Measurements from ENCODE around the gene SV2C.
"Not testable (repeated sequence)": the region's sequence is repeated elsewhere in the genome, so short reads cannot be mapped to it uniquely, and the experiment has no call there.

Gene SV2C, protein sequence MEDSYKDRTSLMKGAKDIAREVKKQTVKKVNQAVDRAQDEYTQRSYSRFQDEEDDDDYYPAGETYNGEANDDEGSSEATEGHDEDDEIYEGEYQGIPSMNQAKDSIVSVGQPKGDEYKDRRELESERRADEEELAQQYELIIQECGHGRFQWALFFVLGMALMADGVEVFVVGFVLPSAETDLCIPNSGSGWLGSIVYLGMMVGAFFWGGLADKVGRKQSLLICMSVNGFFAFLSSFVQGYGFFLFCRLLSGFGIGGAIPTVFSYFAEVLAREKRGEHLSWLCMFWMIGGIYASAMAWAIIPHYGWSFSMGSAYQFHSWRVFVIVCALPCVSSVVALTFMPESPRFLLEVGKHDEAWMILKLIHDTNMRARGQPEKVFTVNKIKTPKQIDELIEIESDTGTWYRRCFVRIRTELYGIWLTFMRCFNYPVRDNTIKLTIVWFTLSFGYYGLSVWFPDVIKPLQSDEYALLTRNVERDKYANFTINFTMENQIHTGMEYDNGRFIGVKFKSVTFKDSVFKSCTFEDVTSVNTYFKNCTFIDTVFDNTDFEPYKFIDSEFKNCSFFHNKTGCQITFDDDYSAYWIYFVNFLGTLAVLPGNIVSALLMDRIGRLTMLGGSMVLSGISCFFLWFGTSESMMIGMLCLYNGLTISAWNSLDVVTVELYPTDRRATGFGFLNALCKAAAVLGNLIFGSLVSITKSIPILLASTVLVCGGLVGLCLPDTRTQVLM

DNA sequence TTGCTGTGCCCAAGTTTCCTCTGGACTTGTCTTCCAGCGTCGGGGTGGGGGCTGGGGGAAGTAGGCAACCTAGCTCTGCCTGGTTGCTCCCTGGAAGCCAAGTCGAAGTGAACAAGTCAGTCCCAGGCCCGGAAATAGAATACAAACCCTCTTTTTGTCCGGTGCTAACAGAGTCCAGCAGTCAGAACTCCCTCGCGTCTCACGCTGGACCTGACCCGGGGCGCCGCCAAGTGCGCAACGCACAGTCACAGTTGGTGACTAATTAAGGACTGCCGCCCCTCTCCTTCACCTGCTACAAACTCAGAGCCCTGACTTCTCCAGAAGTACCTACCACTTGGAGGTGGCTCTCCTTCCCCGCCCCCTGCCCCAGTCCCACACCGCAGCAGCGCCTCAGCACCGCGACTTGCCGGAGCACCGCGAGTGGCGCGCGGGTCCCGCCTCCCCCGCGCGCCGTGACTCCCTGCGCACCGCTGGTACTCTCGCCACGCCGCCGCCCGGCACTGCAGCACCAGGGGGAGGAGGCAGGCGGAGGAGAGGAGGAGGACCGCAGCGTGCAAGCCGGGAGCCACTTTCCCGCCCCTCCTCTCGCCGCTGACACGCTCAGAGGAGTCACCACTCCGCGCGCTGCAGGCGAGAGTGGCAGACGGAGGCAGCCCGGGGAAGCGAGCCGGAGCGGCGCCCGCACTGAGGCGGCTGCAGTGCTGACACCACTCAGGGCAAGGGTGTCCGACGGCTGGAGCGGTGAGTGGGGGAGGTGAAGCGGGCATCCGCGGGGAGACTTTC is at the start of gene SV2C:
SV2C (plus strand) TSS at position 612 of the 783 bp plus-strand sequence. CDS start 48,368 bp downstream, outside the sequence.
- peak; percentile 57 for DNase-seq

DNA sequence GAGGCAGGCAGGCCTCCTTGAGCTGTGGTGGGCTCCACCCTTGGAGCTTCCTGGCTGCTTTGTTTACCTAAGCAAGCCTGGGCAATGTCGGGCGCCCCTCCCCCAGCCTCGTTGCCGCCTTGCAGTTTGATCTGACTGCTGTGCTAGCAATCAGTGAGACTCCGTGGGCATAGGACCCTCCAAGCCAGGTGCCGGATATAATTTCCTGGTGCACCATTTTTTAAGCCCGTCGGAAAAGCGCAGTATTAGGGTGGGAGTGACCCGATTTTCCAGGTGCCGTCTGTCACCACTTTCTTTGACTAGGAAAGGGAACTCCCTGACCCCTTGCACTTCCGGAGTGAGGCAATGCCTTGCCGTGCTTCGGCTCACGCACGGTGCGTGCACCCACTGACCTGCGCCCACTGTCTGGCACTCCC is 45.4 kb upstream of the SV2C start:
- not testable (repeated sequence) for DNase-seq

DNA sequence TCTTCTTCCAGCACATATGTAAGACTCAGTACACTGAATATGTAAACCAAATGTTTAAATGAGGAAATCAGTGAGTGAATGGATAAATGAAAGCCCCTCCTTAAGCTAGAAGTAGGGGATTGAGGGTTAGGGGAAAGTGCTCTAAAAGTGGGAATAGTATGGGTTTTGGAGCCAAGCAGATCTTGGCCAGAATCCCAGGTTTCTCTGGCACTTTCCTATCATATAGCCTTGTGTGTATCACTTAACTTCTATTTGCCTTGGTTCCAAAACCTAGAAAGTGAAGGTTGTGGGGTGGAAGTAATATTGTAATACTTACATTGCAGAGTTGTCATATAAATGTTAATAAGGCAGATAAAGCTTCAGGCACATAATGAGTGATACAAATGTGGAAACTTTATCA is 45.0 kb upstream of the SV2C start:
- no peak for DNase-seq

DNA sequence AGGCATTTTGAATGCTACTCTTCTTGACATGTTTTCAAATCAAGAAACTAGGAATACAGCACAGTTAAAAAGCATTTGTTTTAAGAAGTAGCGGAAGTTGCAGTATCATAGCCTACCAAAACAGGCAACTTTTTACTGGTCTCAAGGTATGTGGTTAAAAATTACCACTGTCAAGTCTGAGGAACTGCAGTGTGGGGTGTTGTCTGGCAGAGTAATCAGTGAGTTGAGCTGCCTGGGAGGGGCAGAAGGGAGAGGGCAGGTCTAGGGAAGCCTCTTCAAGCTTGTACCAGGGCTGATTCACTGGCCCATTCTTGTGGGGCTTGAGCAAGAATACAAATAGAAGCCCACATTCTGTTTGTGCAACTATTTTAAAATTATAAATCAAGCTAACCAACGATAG is 42.4 kb upstream of the SV2C start:
- DNase-seq: no peak

DNA sequence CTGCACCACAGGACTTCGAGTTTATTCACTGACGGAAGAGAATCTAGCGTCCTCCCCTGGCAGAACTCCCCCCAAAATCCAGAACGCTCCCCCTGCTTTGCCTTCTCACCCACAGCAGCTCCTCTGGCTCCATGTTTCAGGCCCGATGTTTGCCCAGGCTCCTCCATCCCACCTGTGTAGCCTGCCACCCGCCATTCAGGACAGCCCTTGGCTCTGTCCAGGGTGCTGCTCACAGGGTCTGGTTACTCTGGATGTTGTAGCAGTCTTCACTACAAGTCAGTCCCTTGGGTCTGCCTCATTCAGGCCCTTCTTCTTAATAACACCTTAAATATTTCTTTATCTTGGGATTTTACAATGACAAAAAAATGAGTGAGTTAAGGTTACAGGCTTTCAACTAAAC is 41.3 kb upstream of the SV2C start:
- no peak for DNase-seq

DNA sequence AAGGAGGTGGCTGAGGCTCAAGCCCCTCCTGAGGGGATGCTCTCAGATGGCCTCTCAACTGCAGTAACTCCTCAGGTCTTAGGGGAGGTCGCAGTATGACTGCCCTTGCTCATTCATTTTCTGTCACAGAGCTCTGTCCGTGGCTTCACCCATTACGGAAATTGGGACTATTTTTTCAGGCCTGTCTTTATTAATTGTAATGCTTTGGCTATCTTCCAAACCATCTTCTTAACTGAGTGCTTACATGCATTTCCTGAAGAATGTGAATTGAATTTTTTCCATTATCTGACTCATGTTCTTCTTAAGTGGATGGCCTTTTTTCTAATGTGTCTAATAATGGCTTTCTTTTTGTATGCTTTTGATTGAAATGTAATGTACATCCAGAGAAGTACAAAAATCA is 36.4 kb upstream of the SV2C start:
- no peak for DNase-seq

DNA sequence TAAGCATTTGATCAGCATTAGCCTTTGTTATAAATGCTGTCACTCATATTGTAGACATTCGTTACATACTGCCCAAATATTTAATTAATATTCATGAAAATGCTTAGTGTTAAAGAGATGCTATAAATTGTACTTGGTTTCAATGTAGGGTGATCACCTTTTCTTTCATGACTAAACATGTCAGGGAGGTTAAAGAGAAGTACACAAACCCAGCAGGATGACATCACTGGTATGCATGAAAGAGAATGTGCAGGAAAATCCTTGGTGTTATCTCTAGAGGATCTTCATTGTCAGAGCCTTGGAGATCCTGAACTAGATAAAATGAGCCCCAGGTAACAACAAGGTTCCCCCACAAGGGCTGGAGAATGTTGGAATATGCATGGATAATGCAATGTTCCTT is 33.0 kb upstream of the SV2C start:
- no peak for DNase-seq

DNA sequence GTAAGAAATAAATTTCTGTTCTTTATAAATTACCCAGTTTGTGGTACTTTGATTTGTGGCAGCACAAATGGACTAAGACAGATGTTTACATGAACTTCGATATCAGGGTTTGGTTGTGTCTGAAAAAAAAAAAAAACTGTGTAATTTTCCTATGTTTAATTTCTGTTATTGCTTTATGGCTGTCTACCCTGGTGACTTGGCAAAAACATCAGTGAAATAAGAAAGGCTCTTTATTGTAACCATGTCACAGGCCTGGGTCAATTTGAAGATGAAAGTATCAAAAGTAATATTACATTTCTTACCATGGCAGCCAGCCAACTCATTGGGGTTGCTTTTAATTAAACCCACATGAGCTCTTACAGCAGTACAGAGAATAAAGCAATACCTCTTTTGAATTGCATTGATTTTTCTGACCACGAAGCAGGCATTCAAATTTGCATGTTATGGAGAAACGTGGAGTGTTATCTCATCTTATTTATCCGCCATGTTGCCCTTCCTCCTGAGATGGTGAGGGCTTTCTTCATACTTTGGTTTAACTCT is 20.6 kb upstream of the SV2C start:
- DNase-seq: no peak

DNA sequence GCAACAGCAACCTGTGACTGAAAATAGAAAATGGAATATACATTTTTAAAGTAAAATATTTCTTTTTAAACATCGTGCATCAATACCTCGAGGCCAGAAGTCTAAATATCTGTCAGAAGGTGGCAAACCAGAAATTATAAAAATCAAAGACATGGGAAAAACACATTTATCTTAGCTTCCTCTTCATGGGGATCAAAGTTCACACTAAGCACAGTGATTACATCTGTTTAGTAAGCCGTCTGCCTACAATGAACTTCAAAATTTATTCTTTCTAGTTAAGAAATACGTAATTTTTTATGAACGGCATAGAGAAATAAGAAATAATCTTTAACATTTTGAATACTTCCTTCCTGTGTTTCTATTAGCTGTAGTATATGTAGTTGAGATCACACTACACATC is 17.9 kb upstream of the SV2C start:
- DNase-seq: no peak

DNA sequence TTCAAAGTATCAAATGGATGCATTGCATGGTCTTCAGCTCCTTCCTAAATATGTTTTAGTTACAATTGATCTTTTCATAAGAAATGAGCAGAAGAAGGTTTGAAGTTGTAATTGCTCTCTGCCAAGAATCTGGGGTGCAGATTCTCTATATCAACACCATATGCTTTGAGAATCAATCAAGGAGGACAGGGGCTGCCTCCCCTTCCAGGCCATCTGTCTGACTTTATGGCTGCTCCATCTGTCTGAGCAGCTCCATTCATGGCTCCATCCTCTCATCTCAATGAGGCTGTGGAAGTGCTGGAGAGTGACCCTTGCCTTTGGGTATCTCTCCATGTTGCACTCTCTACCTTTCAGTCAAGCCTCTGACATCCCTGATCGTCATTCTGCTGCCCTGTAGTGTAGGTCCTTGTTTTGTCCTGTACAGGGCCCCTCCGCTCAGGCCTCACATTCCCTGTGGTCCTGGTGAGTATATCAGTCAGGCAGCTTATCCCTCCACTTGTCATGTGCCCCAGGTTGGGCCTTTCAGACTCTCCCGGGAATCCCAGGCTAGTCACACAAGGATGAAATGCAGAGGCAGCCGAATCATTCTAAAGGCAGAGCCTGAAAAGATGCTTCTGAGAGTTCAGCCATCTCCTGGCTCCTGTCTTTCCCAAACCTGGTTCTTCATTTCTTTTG is 14.0 kb upstream of the SV2C start:
- DNase-seq: no peak

DNA sequence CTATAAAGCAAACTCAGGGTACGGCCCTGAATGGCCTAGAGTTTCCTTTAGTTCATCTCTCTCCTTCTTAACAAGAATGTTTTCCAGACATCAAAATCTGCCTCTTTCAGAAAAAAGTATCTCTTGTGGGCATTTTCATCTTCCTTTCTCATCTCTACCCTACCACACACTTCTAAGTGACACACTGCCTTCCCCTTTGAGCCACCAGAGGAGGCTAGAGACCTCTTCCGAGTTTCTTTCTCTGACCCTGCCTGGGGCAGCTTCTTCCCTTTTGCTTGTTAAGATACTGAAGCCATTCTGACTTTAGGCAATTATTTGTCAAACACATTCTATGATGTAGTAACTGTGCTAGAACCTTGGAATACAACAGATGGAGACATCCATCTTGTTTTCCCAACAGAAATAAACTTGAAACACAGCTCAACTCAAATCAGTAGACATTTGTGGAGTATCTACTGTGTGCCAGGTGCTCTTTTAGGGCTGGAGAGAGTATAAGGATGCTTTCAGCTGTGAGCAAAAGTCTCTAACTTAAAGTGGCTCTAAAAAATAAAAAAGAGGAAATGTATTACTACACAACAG is 8.6 kb upstream of the SV2C start:
- DNase-seq: no peak

DNA sequence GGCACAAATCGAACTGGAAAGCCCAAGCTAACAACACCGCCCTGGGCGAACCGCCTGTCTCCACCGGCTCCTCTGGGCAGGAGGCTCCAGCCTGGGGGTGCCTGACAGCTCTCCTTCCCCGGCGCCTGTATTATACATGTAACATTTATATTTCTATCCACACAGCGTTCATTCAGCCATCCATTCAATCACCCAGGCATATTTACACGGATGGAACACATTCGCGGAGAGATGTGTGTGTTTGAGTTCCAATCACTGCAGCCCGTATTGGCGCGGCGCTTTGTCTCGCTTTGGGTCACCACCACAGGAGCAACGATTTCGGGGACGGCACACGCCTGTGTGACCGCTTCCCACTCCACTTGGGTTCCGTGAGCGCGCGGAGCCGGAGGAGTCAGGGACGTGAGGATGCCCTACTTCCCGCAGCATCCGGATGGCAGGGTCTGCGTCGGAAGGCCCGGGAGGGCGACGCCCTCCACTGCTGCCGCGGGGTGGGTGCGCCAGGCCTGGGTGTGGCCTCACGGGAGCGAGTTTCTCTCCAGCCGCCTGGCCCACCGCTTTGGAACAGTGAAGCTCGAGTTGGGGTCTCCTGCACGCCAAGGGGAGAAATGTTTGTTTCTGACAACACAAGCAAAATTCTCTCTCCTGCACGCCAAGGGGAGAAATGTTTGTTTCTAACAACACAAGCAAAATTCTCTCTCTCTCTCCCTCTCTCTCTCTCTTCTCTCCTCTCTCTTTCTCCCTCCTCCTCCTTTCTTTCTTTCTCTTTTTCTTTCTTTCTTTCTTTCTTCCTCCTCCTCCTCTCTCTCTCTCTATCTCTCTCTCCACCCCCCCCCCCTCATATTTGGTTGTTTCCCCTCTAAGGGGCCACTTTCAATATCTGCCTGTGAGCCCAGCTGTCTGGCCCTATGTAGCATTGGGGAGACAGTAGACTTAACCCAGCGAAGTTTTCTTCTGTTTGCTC is 1.1 kb upstream of the SV2C start:
- DNase-seq: no peak

DNA sequence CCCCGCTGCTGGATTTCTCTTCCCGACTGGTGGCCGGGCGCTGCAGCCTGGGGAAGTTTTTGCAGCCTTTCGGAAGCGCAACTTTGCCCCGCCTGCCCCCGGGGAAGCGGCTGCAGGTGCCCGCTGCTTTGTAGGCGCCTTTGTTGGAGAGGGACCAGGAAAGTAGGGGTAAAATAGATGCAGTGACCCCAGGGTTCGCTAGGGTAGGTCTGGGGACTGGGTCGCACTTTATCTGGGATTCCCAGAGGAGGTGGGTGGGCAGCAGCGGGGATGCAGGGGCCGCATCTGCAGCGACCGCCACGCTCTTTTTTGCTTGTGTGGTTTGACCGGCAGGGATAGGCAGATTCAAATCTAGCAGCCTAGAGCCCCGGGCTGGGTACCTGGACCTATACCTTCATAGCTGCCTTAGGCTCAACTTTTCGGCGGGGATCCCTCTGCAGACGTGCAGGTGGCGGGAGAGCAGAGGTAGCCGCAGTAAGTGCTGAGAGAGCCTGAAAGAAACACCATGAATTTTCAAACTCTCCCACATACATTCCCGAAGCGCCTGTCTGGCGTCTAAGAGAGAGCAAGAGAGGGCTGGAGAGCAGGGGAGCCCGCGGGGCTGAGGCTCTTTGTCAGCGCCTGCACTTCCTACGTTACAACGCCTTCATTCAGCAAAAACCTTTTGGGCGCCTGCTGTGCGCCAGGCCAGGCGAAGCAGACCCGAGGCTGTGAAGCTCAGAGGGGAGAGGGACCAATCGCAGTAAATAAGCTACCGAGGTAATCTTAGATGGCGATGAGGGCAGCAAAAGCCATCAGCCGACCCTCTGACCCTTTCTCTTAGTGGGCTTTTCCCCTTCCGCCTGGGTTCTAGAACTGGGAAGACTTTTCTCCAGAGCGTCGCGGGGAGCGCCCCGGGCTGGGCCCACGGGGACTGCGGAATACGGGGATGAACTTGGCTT is 642 bp downstream of the SV2C start:
- DNase-seq: no peak

DNA sequence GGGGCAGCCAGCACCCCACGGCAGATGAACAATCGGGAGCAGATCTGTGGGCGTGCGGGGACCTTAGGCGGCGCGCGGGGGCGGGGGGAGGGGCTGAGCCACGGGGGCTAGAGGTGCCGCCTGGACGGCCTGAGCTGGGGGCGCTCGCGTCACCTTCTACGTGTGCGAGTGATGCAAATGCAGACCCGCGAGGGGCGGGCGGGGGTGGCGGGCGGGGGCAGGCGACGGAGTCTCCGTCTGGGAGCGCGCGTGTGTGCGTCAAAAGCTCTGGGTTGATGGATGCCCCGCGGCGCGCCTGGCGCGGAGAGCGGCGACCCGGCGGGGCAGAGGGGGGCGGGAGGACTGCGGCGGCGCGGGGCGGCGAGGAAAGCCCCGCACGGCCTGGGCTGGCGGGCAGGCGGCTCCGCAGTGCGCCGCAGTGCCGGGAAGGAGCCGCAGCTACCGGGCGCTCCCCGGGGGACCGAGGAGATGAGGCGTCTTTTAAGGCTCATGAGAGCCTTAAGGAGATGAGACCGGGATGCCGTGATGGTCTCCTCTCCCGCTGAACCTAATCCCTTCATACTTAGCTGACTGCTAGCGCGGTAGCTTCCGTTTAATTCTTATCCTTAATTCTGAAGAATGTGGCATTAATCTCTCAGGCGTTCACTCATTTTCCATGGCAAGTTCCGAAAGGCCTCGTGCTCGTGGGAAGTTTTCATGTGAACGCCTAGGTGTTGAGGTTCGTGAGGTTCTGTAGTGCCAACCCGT is 1.5 kb downstream of the SV2C start:
- DNase-seq: no peak

DNA sequence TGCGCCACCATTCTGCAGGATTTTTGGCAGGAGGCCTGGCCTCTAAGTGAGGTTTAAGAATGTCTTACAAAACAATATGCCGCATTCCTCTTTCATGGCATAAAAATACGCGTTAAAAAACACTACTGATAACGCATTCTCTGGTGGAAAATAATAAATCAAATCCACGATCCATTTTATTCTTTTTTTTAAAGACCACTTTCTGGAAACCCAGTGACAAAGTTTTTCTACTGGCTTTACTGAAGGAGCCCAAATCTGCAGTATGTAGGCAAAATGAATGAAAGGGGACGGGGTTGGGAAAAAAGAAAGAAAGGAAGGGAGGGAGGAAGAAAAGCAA is 2.0 kb downstream of the SV2C start:
- DNase-seq: no peak

DNA sequence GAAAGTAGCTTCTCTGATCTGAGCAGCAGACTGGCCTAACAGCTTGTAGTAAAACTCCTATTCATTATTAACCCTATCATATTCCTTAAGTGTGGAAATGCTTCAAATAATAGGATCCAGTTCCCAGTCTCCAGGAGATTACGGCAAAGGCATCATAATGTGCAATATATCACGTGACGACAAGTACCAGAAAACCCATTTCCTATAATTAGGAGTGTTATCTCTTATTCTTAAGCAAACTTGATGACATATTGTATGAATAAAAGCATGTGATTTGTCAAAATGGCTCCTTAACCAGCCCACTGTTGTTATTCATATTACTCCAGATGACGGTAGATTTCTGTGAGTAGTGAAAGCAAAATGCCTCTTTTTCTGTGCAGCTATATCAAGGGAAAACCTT is 2.9 kb downstream of the SV2C start:
- DNase-seq: no peak

DNA sequence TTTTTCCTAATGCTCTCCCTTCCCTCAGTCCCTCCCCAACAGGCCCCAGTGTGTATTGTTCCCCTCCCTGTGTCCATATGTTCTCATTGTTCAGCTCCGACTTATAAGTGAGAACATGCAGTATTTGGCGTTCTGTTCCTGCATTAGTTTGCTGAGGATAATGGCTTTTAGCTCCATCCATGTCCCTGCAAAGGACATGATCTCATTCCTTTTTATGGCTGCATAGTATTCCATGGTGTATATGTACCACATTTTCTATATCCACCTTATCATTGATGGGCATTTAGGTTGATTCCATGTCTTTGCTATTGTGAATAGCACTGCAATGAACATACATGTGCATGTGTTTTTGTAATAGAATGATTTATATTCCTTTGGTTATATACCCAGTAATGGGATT is 6.0 kb downstream of the SV2C start:
- not testable (repeated sequence) for DNase-seq

DNA sequence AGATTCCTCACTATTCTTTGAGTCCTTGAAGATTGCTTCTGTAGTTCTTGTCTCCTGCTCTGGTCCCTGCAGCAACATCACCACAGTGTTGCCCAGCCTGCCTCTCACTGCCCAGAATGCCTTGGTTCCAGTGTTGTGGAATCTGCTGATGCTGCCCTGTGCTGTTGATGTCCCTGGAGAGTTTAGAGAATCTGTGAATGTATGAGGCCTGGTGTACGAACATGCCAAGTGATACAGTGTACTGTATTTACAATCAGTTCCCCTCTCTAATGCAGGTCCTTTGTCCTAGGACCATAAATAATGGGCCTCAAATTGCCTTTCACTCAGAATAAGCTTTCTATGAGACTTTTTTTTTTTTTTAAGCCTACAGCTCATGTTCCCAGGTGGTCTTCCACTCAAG is 8.2 kb downstream of the SV2C start:
- DNase-seq: no peak

DNA sequence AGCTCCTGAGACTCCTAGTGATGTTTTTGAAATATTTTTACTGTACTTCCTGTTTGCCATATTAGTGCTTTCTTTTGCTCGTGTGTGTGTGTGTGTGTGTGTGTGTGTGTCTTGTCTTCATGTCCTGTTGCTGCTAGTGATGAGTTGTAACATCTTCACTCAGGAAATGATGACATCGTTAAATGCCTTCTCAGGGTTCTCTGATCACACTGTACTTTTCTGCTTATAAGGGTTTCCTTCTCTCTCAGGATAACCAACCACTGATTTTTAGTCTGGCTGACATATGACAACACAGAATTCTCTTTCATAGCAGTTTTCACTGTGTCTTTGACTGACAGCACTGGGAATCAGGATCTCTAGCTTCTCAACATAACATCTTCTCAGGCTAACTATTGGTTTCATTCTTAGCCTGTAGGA is 16.1 kb downstream of the SV2C start:
- no peak for DNase-seq
